NCI-H2171 treated with DMSO at 0.1 percent for 48 hours (cell line): ENCODE measurements around the gene EEFSEC.
"Not testable (repeated sequence)": the region's sequence is repeated elsewhere in the genome, so short reads cannot be mapped to it uniquely, and the experiment has no call there.

Experiments
- DNase-seq: peaks from one replicate; lab custom pipeline; 2025; lab: John Stamatoyannopoulos, UW

EEFSEC gene

GRCh38 chr3:128152419-128153155 is 694 bp upstream of the EEFSEC start:
- DNase-seq, result no peak

- not testable (repeated sequence) for DNase-seq
These were observed 1.1 kb downstream of the EEFSEC start for GRCh38 chr3:128154354-128154753.

GRCh38 chr3:128155616-128156360 is 2.5 kb downstream of the EEFSEC start:
- DNase-seq, result no peak

GRCh38 chr3:128160661-128161060 is 7.4 kb downstream of the EEFSEC start:
- no peak for DNase-seq

- no peak for DNase-seq
These were observed 10.2 kb downstream of the EEFSEC start for GRCh38 chr3:128163432-128163831.

- DNase-seq, result no peak
These were observed 13.7 kb downstream of the EEFSEC start for GRCh38 chr3:128166971-128167453.

GRCh38 chr3:128167646-128167972 is 14.3 kb downstream of the EEFSEC start:
- no peak for DNase-seq

GRCh38 chr3:128167973-128168674 is 14.8 kb downstream of the EEFSEC start:
- no peak for DNase-seq

GRCh38 chr3:128168836-128169235 is 15.6 kb downstream of the EEFSEC start:
- no peak for DNase-seq

- peak; percentile 78 for DNase-seq
These were observed 17.7 kb downstream of the EEFSEC start for GRCh38 chr3:128170866-128171516.

GRCh38 chr3:128173200-128173599 is 19.9 kb downstream of the EEFSEC start:
- no peak for DNase-seq

GRCh38 chr3:128173849-128174248 is 20.6 kb downstream of the EEFSEC start:
- no peak for DNase-seq

GRCh38 chr3:128174675-128175590 is 21.7 kb downstream of the EEFSEC start:
- no peak for DNase-seq

- no peak for DNase-seq
These were observed 22.5 kb downstream of the EEFSEC start for GRCh38 chr3:128175768-128176167.

- DNase-seq, result no peak
These were observed 23.1 kb downstream of the EEFSEC start for GRCh38 chr3:128176276-128176833.

GRCh38 chr3:128177865-128178264 is 24.6 kb downstream of the EEFSEC start:
- DNase-seq, result no peak

GRCh38 chr3:128178782-128179483 is 25.7 kb downstream of the EEFSEC start:
- DNase-seq, result no peak

GRCh38 chr3:128179484-128179819 is 26.2 kb downstream of the EEFSEC start:
- DNase-seq, result no peak

GRCh38 chr3:128180436-128180835 is 27.2 kb downstream of the EEFSEC start:
- no peak for DNase-seq

GRCh38 chr3:128180913-128181312 is 27.6 kb downstream of the EEFSEC start:
- DNase-seq, result no peak
